ENCODE results near the gene SIPA1L3. TPM values are rescaled to one million over a fixed set of nuclear protein-coding genes. Genes with fewer than 3 reads are reported as not detected.

SIPA1L3 gene
- total and polyA plus RNA-seq, 9 of the 15 experiments (the other 6 are each of a cell fraction or from before 2014, with no cell fraction given): 0.01 to 6.1 (median 2.5) TPM

GRCh38 chr19:37980419-37981170 lies 73.6 kb downstream of the SIPA1L3 start:
- no peaks in the 10 kb centered on the region for H3K79me2 ChIP-seq (ENCODE audit: control insufficient read depth, insufficient read depth, low read length)
- H3K4me1 ChIP-seq (replicated peaks in 1 of 2; ENCODE audit: control insufficient read depth in 2 of 2, insufficient read depth in 2 of 2, low read length in 2 of 2): peaks cover 0 to 3% of the 10 kb centered on the region in 2 experiments; a peak in 2 of 5 replicates
- no TSS peak for BruUV-seq (replicated peaks)
- DNase-seq (ENCODE audit: extremely low read depth in 1 of 4, low spot score in 3 of 4) (no peak), ATAC-seq (no peak), FAIRE-seq (no peak)
- H3K4me3 ChIP-seq: no peak overlapping the region
- H4K20me1 ChIP-seq (replicated peaks; ENCODE audit: control insufficient read depth, insufficient read depth, low read length): peaks cover 13% of the 10 kb centered on the region; the same call in 1 of the 2 replicates
- H3K9me3 ChIP-seq (replicated peaks; ENCODE audit: control insufficient read depth, insufficient read depth, low read depth, low read length): no peaks in the 10 kb centered on the region
- H3K36me3 ChIP-seq (ENCODE audit: control insufficient read depth, insufficient read depth, low read length): no peaks in the 10 kb centered on the region
- ChIA-PET CTCF (ENCODE audit: low intra/inter-chr PET ratio) (interaction anchor here (0.7 kb wide), 1 partner anchor 11 kb away, joined by 3 read pairs; no protein-coding TSS in a partner anchor), POLR2A (interaction anchor here (0.5 to 0.6 kb wide), 2 partner anchors 9 kb away, joined by 3 read pairs; no protein-coding TSS in a partner anchor)
- 26% methylated on average over 11 of the region's 12 CpGs for WGBS (ENCODE audit: insufficient coverage, low coverage, missing lambda C conversion rate)
- no peak overlapping the region for H3K4me2 ChIP-seq (ENCODE audit: insufficient read depth, low read length)
- no peaks in the 10 kb centered on the region for H3K9me1 ChIP-seq (ENCODE audit: control insufficient read depth, insufficient read depth, low read length)
- no peak overlapping the region for H3K27ac ChIP-seq (ENCODE audit: extremely low read depth, low read depth, low read length)
- in situ Hi-C loops (cut with MboI): no loop called here
- H3K27me3 ChIP-seq (ENCODE audit: control insufficient read depth in 2 of 2, insufficient read depth in 2 of 2, low read length in 2 of 2): peaks cover 0 to 27% of the 10 kb centered on the region in 2 experiments; a peak in 3 of 5 replicates
- TF ChIP-seq ZFX (CRISPR knock-in tag; IDR thresholded peaks at IDR 0.05) (no peak), FOXK2 (conservative IDR thresholded peaks at IDR 0.05 in 1 of 2, IDR thresholded peaks at IDR 0.05 in 1 of 2; ENCODE audit: low read depth in 2 of 2) (no peak), ZNF12 (CRISPR knock-in tag; IDR thresholded peaks at IDR 0.05) (no peak), ZNF444 (CRISPR knock-in tag; IDR thresholded peaks at IDR 0.05) (no peak), ZNF217 (CRISPR knock-in tag; IDR thresholded peaks at IDR 0.05) (no peak), TAF15 (IDR thresholded peaks at IDR 0.05; ENCODE audit: low read depth, low read length) (no peak), ZNF395 (CRISPR knock-in tag; IDR thresholded peaks at IDR 0.05) (no peak), ZNF655 (CRISPR knock-in tag; IDR thresholded peaks at IDR 0.05) (no peak), HEY1 (CRISPR knock-in tag; IDR thresholded peaks at IDR 0.05; ENCODE audit: borderline replicate concordance) (no peak), POU5F1 (IDR thresholded peaks at IDR 0.05; ENCODE audit: borderline replicate concordance, low read depth, low read length, partially characterized antibody) (no peak), ZNF57 (CRISPR knock-in tag; IDR thresholded peaks at IDR 0.05) (no peak), ZNF586 (CRISPR knock-in tag; conservative IDR thresholded peaks at IDR 0.05) (no peak), POLR3G (IDR thresholded peaks at IDR 0.05; ENCODE audit: extremely low read depth, insufficient read length, insufficient replicate concordance) (no peak), EP400 (IDR thresholded peaks at IDR 0.05) (no peak), KLF10 (CRISPR knock-in tag; IDR thresholded peaks at IDR 0.05) (no peak), RFX1 (IDR thresholded peaks at IDR 0.05) (no peak), ZFP1 (CRISPR knock-in tag; IDR thresholded peaks at IDR 0.05) (no peak), ZSCAN29 (IDR thresholded peaks at IDR 0.05) (no peak), ZNF384 (IDR thresholded peaks at IDR 0.05; ENCODE audit: low read depth, low read length) (no peak), HIVEP1 (CRISPR knock-in tag; IDR thresholded peaks at IDR 0.05) (no peak)
- intact Hi-C loops (cut with micrococcal nuclease): no loop called here
- H3K9ac ChIP-seq (ENCODE audit: insufficient read depth in 1 of 2, low read depth in 2 of 2, low read length in 2 of 2): no peak overlapping the region
- H2AFZ ChIP-seq (ENCODE audit: low read depth, low read length): no peak overlapping the region

Data from K562 (cell line).